K562 (cell line): ENCODE data around the gene CCNL1. TPM values are rescaled to one million over a fixed set of nuclear protein-coding genes. Genes with fewer than 3 reads are reported as not detected.
A peak's percentile ranks its signal among the peaks of the same experiment; 100 is the strongest.

ENCODE experiments used
- ETV6 ChIP-seq, 3 experiments: fragments of 150-350 bp in 1 of 3; sonication (generic) in 1 of 3; formaldehyde crosslinking in 1 of 3; IDR thresholded peaks; 2 replicates each; pipeline versions ENCODE4 v1.6.1 to v1.8.0; 2014 to 2022; ENCODE audit warnings: borderline replicate concordance in 2 of 3, low read depth in 2 of 3, antibody characterized with exemption in 1 of 3, low read length in 1 of 3, mild to moderate bottlenecking in 1 of 3, missing genetic modification reagents in 1 of 3
- FIP1L1 ChIP-seq: fragments of 200-400 bp; formaldehyde crosslinking; IDR thresholded peaks from 2 replicates; pipeline ENCODE4 v1.6.1; 2018; ENCODE audit warnings: mild to moderate bottlenecking, low read depth, low read length; ENCODE audit not compliant: poor library complexity, severe bottlenecking
- FOXJ2 ChIP-seq: fragments of 200-800 bp; sonication (Bioruptor generic); IDR thresholded peaks from 2 replicates; pipeline ENCODE4 v1.6.1; 2016; ENCODE audit warnings: missing genetic modification characterization, missing compliant biosample characterization
- GATA2 ChIP-seq: sonication (generic); formaldehyde crosslinking; IDR thresholded peaks from 2 replicates; pipeline ENCODE4 v1.4.0; 2020; ENCODE audit warnings: mild to moderate bottlenecking, missing genetic modification reagents
- KLF6 ChIP-seq: fragments of 250-450 bp; sonication (Bioruptor Pico); IDR thresholded peaks from 2 replicates; pipeline ENCODE4 v1.4.0; 2020; ENCODE audit warnings: mild to moderate bottlenecking, moderate library complexity, borderline replicate concordance
- MLLT1 ChIP-seq, 2 experiments: fragments of 450-650 bp; IDR thresholded peaks; 2 replicates each; pipeline ENCODE4 v1.6.1; 2016
- PML ChIP-seq: IDR thresholded peaks from 2 replicates; pipeline ENCODE4 v1.6.1; 2012; ENCODE audit warnings: low read length, inconsistent platforms
- REST ChIP-seq, 2 experiments: fragments of 450-650 bp; formaldehyde crosslinking in 1 of 2; IDR thresholded peaks; 2 replicates each; pipeline versions ENCODE4 v1.4.0 to v1.6.1; 2014 to 2020; ENCODE audit warnings: mild to moderate bottlenecking in 2 of 2, borderline replicate concordance in 1 of 2, low read depth in 1 of 2
- TAF9B ChIP-seq: fragments of 450-650 bp; IDR thresholded peaks from 2 replicates; pipeline ENCODE4 v1.6.1; 2018; ENCODE audit warnings: mild to moderate bottlenecking; ENCODE audit not compliant: partially characterized antibody
- polyA plus RNA-seq, 8 experiments: library from polyadenylated mRNA; depleted of rRNA in 4 of 8; stranded (reverse) in 5 of 8; unstranded in 3 of 8; fragments of >200 nt; fragmentation: Nextera tagmentation in 2 of 8; fragmentation: Illumina TruSeq in 1 of 8; extraction: Ambion mirVana in 2 of 8; extraction: Trizol in 1 of 8; gene quantifications; 2 replicates each; pipeline versions ENCODE4 v1.2.1 to v1.2.3, GENCODE V29; 2011 to 2014; ENCODE audit warnings: inconsistent platforms in 1 of 8, missing spikeins in 1 of 8
- total RNA-seq, 7 experiments: library from RNA; depleted of rRNA in 6 of 7; stranded (reverse); fragments of >200 nt in 6 of 7; fragmentation: Illumina TruSeq in 2 of 7; extraction: Trizol in 2 of 7; gene quantifications; 2 replicates each; pipeline versions ENCODE4 v1.2.1 to v1.2.3, GENCODE V29; 2011 to 2021; ENCODE audit warnings: low replicate concordance in 1 of 7
- TF ChIP-seq, protein P1 (sequence below): IDR thresholded peaks from 3 replicates; pipeline ENCODE4 v1.6.1; 2011; ENCODE audit warnings: borderline replicate concordance, mild to moderate bottlenecking; ENCODE audit not compliant: insufficient read length, insufficient read depth
- TF ChIP-seq, protein P2 (sequence below): fragments of 450-650 bp; IDR thresholded peaks from 2 replicates; pipeline ENCODE4 v1.6.1; 2014; ENCODE audit warnings: low read depth, mild to moderate bottlenecking, moderate library complexity, borderline replicate concordance
- TF ChIP-seq, protein P3 (sequence below): fragments of 250-450 bp; sonication (Bioruptor Pico); IDR thresholded peaks from 2 replicates; pipeline ENCODE4 v1.6.1; 2021; ENCODE audit warnings: mild to moderate bottlenecking

The CCNL1 gene
- total and polyA plus RNA-seq, 9 of the 15 experiments (the other 6 are each of a cell fraction or from before 2014, with no cell fraction given), result 16.1 to 186 (median 132) TPM

GRCh38 chr3:157135671-157136396 is 24.1 kb downstream of the CCNL1 start (continued):
- peak; percentile 77; the same call in 1 of the 2 replicates for TF ChIP-seq REST (IDR thresholded peaks at IDR 0.05; ENCODE audit: borderline replicate concordance)
- no peak for TF ChIP-seq REST (CRISPR knock-in tag; IDR thresholded peaks at IDR 0.05; ENCODE audit: low read depth)
- no peak for TF ChIP-seq FOXJ2 (tag)
- TF ChIP-seq MLLT1 (IDR thresholded peaks at IDR 0.05), result no peak
- TF ChIP-seq, protein P1, sequence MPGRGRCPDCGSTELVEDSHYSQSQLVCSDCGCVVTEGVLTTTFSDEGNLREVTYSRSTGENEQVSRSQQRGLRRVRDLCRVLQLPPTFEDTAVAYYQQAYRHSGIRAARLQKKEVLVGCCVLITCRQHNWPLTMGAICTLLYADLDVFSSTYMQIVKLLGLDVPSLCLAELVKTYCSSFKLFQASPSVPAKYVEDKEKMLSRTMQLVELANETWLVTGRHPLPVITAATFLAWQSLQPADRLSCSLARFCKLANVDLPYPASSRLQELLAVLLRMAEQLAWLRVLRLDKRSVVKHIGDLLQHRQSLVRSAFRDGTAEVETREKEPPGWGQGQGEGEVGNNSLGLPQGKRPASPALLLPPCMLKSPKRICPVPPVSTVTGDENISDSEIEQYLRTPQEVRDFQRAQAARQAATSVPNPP, result no peak
- TF ChIP-seq, protein P2, sequence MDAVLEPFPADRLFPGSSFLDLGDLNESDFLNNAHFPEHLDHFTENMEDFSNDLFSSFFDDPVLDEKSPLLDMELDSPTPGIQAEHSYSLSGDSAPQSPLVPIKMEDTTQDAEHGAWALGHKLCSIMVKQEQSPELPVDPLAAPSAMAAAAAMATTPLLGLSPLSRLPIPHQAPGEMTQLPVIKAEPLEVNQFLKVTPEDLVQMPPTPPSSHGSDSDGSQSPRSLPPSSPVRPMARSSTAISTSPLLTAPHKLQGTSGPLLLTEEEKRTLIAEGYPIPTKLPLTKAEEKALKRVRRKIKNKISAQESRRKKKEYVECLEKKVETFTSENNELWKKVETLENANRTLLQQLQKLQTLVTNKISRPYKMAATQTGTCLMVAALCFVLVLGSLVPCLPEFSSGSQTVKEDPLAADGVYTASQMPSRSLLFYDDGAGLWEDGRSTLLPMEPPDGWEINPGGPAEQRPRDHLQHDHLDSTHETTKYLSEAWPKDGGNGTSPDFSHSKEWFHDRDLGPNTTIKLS, result no peak
- TF ChIP-seq GATA2, result peak; percentile 49; the same call in 1 of the 2 replicates
- no peak for TF ChIP-seq KLF6
- TF ChIP-seq PML, result no peak
- TF ChIP-seq, protein P3, sequence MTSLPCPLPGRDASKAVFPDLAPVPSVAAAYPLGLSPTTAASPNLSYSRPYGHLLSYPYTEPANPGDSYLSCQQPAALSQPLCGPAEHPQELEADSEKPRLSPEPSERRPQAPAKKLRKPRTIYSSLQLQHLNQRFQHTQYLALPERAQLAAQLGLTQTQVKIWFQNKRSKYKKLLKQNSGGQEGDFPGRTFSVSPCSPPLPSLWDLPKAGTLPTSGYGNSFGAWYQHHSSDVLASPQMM (CRISPR knock-in tag), result no peak
- no peak for TF ChIP-seq TAF9B
- TF ChIP-seq FIP1L1, result no peak
- TF ChIP-seq ETV6 (IDR thresholded peaks at IDR 0.05; ENCODE audit: borderline replicate concordance in 1 of 2, low read depth in 2 of 2, low read length in 1 of 2), result no peak
- no peak for TF ChIP-seq ETV6 (CRISPR knock-in tag; IDR thresholded peaks at IDR 0.05; ENCODE audit: borderline replicate concordance)
